ENCODE results near the gene PCP4. TPM values are rescaled to one million over a fixed set of nuclear protein-coding genes. Genes with fewer than 3 reads are reported as not detected.

Gene PCP4
- total RNA-seq, result not detected

GRCh38 chr21:39867198-39867650 lies at the start of gene PCP4:
Gene PCP4, plus strand, starts transcription at chr21:39867438. Its CDS starts 64 bp downstream, at chr21:39867502.
- no peaks in the 10 kb centered on the region for H3K36me3 Mint-ChIP-seq
- peak in 1 of 2 donors; percentile 57 for DNase-seq (ENCODE audit: low spot score in 2 of 2)
- no peaks in the 10 kb centered on the region for H3K9me3 Mint-ChIP-seq
- H3K27ac Mint-ChIP-seq, result no peak within 1 kb of the TSS
- peak; percentile 26 to 55 for ATAC-seq

- no peak for ATAC-seq
- peaks cover 0 to 7% of the 10 kb centered on the region in 2 donors for H3K9me3 Mint-ChIP-seq
- DNase-seq (ENCODE audit: low spot score in 2 of 2), result no peak
- no peak overlapping the region for H3K27ac Mint-ChIP-seq
- no peaks in the 10 kb centered on the region for H3K36me3 Mint-ChIP-seq
These were observed 48.7 kb upstream of the PCP4 start for GRCh38 chr21:39818557-39818956.

GRCh38 chr21:39822042-39822441 lies 45.2 kb upstream of the PCP4 start:
- H3K9me3 Mint-ChIP-seq, result peaks cover 5 to 9% of the 10 kb centered on the region in 2 donors
- DNase-seq (ENCODE audit: low spot score in 2 of 2) (no peak), ATAC-seq (no peak)
- H3K36me3 Mint-ChIP-seq, result no peaks in the 10 kb centered on the region
- H3K27ac Mint-ChIP-seq, result no peak overlapping the region

GRCh38 chr21:39825250-39825649 lies 42.0 kb upstream of the PCP4 start:
- no peak overlapping the region for H3K27ac Mint-ChIP-seq
- no peak for DNase-seq (ENCODE audit: low spot score in 2 of 2)
- H3K9me3 Mint-ChIP-seq, result peaks cover 5% of the 10 kb centered on the region in 2 donors
- H3K36me3 Mint-ChIP-seq, result no peaks in the 10 kb centered on the region
- no peak for ATAC-seq

GRCh38 chr21:39834543-39834942 lies 32.7 kb upstream of the PCP4 start:
- no peak for DNase-seq (ENCODE audit: low spot score in 2 of 2)
- Mint-ChIP-seq H3K27ac (no peak overlapping the region), H3K36me3 (no peaks in the 10 kb centered on the region), H3K9me3 (peaks cover 0 to 8% of the 10 kb centered on the region in 2 donors)
- ATAC-seq, result no peak

- Mint-ChIP-seq H3K36me3 (no peaks in the 10 kb centered on the region), H3K9me3 (peaks cover 0 to 8% of the 10 kb centered on the region in 2 donors), H3K27ac (no peak overlapping the region)
- no peak for ATAC-seq
- DNase-seq (ENCODE audit: low spot score in 2 of 2), result no peak
These were observed 29.3 kb upstream of the PCP4 start for GRCh38 chr21:39837861-39838359.

- ATAC-seq (no peak), DNase-seq (ENCODE audit: low spot score in 2 of 2) (no peak)
- H3K27ac Mint-ChIP-seq, result no peak overlapping the region
- H3K9me3 Mint-ChIP-seq, result peaks cover 0 to 8% of the 10 kb centered on the region in 2 donors
- H3K36me3 Mint-ChIP-seq, result no peaks in the 10 kb centered on the region
These were observed 26.7 kb upstream of the PCP4 start for GRCh38 chr21:39840373-39841097.

- ATAC-seq (no peak), DNase-seq (ENCODE audit: low spot score in 2 of 2) (no peak)
- Mint-ChIP-seq H3K9me3 (peaks cover 0 to 3% of the 10 kb centered on the region in 2 donors), H3K27ac (no peak overlapping the region), H3K36me3 (no peaks in the 10 kb centered on the region)
These were observed 24.3 kb upstream of the PCP4 start for GRCh38 chr21:39842741-39843459.

GRCh38 chr21:39843483-39843882 lies 23.8 kb upstream of the PCP4 start:
- Mint-ChIP-seq H3K36me3 (no peaks in the 10 kb centered on the region), H3K9me3 (peaks cover 0 to 3% of the 10 kb centered on the region in 2 donors), H3K27ac (no peak overlapping the region)
- no peak for ATAC-seq
- no peak for DNase-seq (ENCODE audit: low spot score in 2 of 2)

- ATAC-seq (no peak), DNase-seq (ENCODE audit: low spot score in 2 of 2) (no peak)
- Mint-ChIP-seq H3K36me3 (no peaks in the 10 kb centered on the region), H3K27ac (no peak overlapping the region), H3K9me3 (peaks cover 0 to 2% of the 10 kb centered on the region in 2 donors)
These were observed 23.3 kb upstream of the PCP4 start for GRCh38 chr21:39843916-39844315.

GRCh38 chr21:39845571-39846130 lies 21.6 kb upstream of the PCP4 start:
- ATAC-seq (no peak), DNase-seq (ENCODE audit: low spot score in 2 of 2) (no peak)
- H3K27ac Mint-ChIP-seq, result no peak overlapping the region
- no peaks in the 10 kb centered on the region for H3K36me3 Mint-ChIP-seq
- H3K9me3 Mint-ChIP-seq, result no peaks in the 10 kb centered on the region

- Mint-ChIP-seq H3K36me3 (no peaks in the 10 kb centered on the region), H3K9me3 (no peaks in the 10 kb centered on the region), H3K27ac (no peak overlapping the region)
- ATAC-seq, result no peak
- no peak for DNase-seq (ENCODE audit: low spot score in 2 of 2)
These were observed 19.4 kb upstream of the PCP4 start for GRCh38 chr21:39847877-39848276.

- H3K36me3 Mint-ChIP-seq, result no peaks in the 10 kb centered on the region
- DNase-seq (ENCODE audit: low spot score in 2 of 2) (no peak), ATAC-seq (no peak)
- H3K9me3 Mint-ChIP-seq, result peaks cover 3% of the 10 kb centered on the region in 2 donors
- H3K27ac Mint-ChIP-seq, result no peak overlapping the region
These were observed 18.1 kb upstream of the PCP4 start for GRCh38 chr21:39849014-39849655.

GRCh38 chr21:39850333-39850732 lies 16.9 kb upstream of the PCP4 start:
- Mint-ChIP-seq H3K27ac (no peak overlapping the region), H3K36me3 (no peaks in the 10 kb centered on the region), H3K9me3 (peaks cover 4% of the 10 kb centered on the region in 2 donors)
- DNase-seq (ENCODE audit: low spot score in 2 of 2) (no peak), ATAC-seq (no peak)

GRCh38 chr21:39851002-39851618 lies 16.1 kb upstream of the PCP4 start:
- no peaks in the 10 kb centered on the region for H3K36me3 Mint-ChIP-seq
- no peak for ATAC-seq
- H3K9me3 Mint-ChIP-seq, result peaks cover 4% of the 10 kb centered on the region in 2 donors
- no peak for DNase-seq (ENCODE audit: low spot score in 2 of 2)
- H3K27ac Mint-ChIP-seq, result no peak overlapping the region

- no peak overlapping the region for H3K27ac Mint-ChIP-seq
- no peak for DNase-seq (ENCODE audit: low spot score in 2 of 2)
- H3K9me3 Mint-ChIP-seq, result peaks cover 4% of the 10 kb centered on the region in 2 donors
- H3K36me3 Mint-ChIP-seq, result no peaks in the 10 kb centered on the region
- ATAC-seq, result no peak
These were observed 15.1 kb upstream of the PCP4 start for GRCh38 chr21:39852021-39852721.

All from activated naive CD4-positive, alpha-beta T cell treated with anti-CD3 and anti-CD28 coated beads, Interleukin-2, amount 50 U/mL, for 72 hours (primary cell).